IPS-18c (cell line): ENCODE measurements around the gene SETDB1.

Experiments
- H3K4me3 ChIP-seq: 2 replicates; pipeline ENCODE4 v1.7.0; 2013; ENCODE audit warnings: low read depth, mild to moderate bottlenecking, low read length, moderate library complexity; ENCODE audit not compliant: insufficient read depth
- H3K9me3 ChIP-seq: one replicate; pipeline ENCODE4 v1.6.1; 2013; ENCODE audit warnings: mild to moderate bottlenecking, low read length, moderate library complexity; ENCODE audit not compliant: control insufficient read depth, insufficient read depth

SETDB1 gene

GRCh38 chr1:151008244-151009205 is 82.4 kb downstream of the SETDB1 start, which contains the start of gene PRUNE1:
TSS of gene PRUNE1 (plus strand) at chr1:151008449. CDS start at chr1:151008633, 184 bp downstream.
- no peaks in the 10 kb centered on the region for H3K9me3 ChIP-seq
- H3K4me3 ChIP-seq: peak within 1 kb of the TSS; percentile 100

GRCh38 chr1:151009206-151009587 is 83.0 kb downstream of the SETDB1 start:
- H3K9me3 ChIP-seq: no peaks in the 10 kb centered on the region
- H3K4me3 ChIP-seq: peak overlapping the region; percentile 100

GRCh38 chr1:151009674-151010345 is 83.6 kb downstream of the SETDB1 start:
- Histone ChIP-seq H3K9me3 (no peaks in the 10 kb centered on the region), H3K4me3 (no peak overlapping the region)

- no peak overlapping the region for H3K4me3 ChIP-seq
- H3K9me3 ChIP-seq: no peaks in the 10 kb centered on the region
Measured at GRCh38 chr1:151010346-151010726, 84.2 kb downstream of the SETDB1 start.

- Histone ChIP-seq H3K9me3 (no peaks in the 10 kb centered on the region), H3K4me3 (no peak overlapping the region)
Measured at GRCh38 chr1:151011154-151011850, 85.1 kb downstream of the SETDB1 start.

- no peak overlapping the region for H3K4me3 ChIP-seq
Measured at GRCh38 chr1:151012684-151013471, 86.7 kb downstream of the SETDB1 start.

GRCh38 chr1:151013518-151013917 is 87.4 kb downstream of the SETDB1 start:
- Histone ChIP-seq H3K9me3 (no peaks in the 10 kb centered on the region), H3K4me3 (no peak overlapping the region)

More at GRCh38 chr1:151012684-151013471, 86.7 kb downstream of the SETDB1 start:
- no peaks in the 10 kb centered on the region for H3K9me3 ChIP-seq
